Activated CD4-positive, alpha-beta T cell treated with anti-CD3 and anti-CD28 coated beads for 36 hours (primary cell): ENCODE measurements around the gene DENND4C. TPM values are rescaled to one million over a fixed set of nuclear protein-coding genes. Genes with fewer than 3 reads are reported as not detected.
"Not testable (repeated sequence)": the region's sequence is repeated elsewhere in the genome, so short reads cannot be mapped to it uniquely, and the experiment has no call there.

Experiments
- ATAC-seq: fragments of 200-7000 bp; cut with Tn5 transposase; one replicate; pipeline ENCODE4 v1.10.0; 2021; ENCODE audit warnings: mild to moderate bottlenecking, moderate library complexity
- CTCF ChIA-PET: fragments of 350-600 bp; sonication (Branson Sonifier 250); formaldehyde crosslinking; loops from one replicate; lab custom pipeline; 2021; ENCODE audit warnings: antibody characterized with exemption; lab: Charles Lee
- POLR2A ChIA-PET: fragments of 350-600 bp; sonication (Branson Sonifier 250); formaldehyde crosslinking; loops from one replicate; lab custom pipeline; 2021; ENCODE audit warnings: antibody characterized with exemption, inconsistent platforms; lab: Charles Lee
- DNase-seq: peaks from one replicate; pipeline ENCODE4 v3.0.0-alpha.2; 2020
- H3K27ac Mint-ChIP-seq: one replicate; pipeline ENCODE4 v1.8.0; 2021; ENCODE audit warnings: mixed read lengths
- H3K27me3 Mint-ChIP-seq: one replicate; pipeline ENCODE4 v1.8.0; 2021; ENCODE audit warnings: mixed read lengths
- H3K36me3 Mint-ChIP-seq: one replicate; pipeline ENCODE4 v1.8.0; 2021; ENCODE audit warnings: low read depth, mixed read lengths
- H3K4me1 Mint-ChIP-seq: one replicate; pipeline ENCODE4 v1.8.0; 2021; ENCODE audit warnings: mixed read lengths
- H3K4me3 Mint-ChIP-seq: one replicate; pipeline ENCODE4 v1.8.0; 2021; ENCODE audit warnings: mild to moderate bottlenecking, moderate library complexity, mixed read lengths
- H3K9me3 Mint-ChIP-seq: one replicate; pipeline ENCODE4 v1.8.0; 2021; ENCODE audit warnings: low read depth, mixed read lengths
- intact Hi-C, 2 experiments: fragments of 100-400 bp; cut with DNase I in 1 of 2; cut with micrococcal nuclease in 1 of 2; formaldehyde crosslinking; loops; one replicate each; pipeline versions ENCODE4 v1.14.2 to v1.15.1; 2022 to 2024; cut with DNase I, micrococcal nuclease
- total RNA-seq, 2 experiments: library from RNA; stranded (reverse); gene quantifications; one replicate each; pipeline ENCODE4 v1.2.3, GENCODE V29; 2021

The DENND4C gene
- 10 to 100 TPM; 17.2 to 22.2 TPM for total RNA-seq

DNA sequence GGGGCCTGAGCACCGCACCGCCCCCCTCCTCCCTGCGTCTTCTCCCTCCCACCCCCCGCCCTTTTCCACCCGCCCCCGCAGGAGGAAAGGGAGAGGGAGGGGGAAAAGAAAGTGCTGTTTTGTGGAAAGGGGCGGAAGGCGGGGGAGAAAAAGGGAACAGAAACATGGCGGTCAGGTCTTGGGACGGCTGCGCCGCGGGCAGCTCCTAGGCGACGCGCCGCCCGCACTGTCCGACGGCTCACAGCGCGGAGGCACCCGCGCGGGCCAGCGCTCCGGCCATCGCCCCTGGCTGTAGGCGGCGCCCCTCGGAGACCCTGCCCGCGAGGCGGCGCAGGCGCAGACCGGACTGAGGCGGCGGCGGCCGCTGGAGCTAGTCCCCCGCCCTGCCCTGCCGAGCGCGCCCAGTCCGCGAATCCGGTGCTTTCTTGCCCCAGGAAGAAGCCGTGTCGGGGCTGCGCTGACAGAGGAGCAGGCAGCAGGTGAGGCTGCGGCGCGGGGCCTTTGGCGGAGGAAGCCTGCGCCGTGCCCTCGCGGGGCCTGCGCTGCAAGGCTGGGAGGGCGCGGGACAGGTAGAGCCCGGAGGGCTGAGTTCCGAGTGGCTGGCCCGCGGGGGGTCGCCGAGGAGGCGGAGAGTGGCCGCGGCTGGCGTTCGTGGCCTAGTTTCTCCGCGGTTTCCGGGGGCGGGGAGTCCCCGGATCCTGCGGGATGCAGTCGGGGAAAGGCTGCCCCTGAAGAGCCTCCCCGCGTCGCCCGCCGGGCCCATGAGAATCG lies at the start of gene DENND4C:
DENND4C (plus strand) TSS at position 339 of the 771 bp plus-strand sequence. CDS start 45,482 bp downstream, outside the sequence.
- POLR2A ChIA-PET = interaction anchor here (0.8 to 1.2 kb wide), 2 partner anchors 47 to 180 kb away, joined by 3 to 4 read pairs; no protein-coding TSS in a partner anchor
- Mint-ChIP-seq H3K4me3 (no peak within 1 kb of the TSS), H3K4me1 (peaks cover 14% of the 10 kb centered on the region), H3K27me3 (no peaks in the 10 kb centered on the region), H3K27ac (peak within 1 kb of the TSS; percentile 58), H3K9me3 (no peaks in the 10 kb centered on the region), H3K36me3 (no peaks in the 10 kb centered on the region)
- ATAC-seq = peak; percentile 81
- peak; percentile 87 for DNase-seq
- intact Hi-C loops = loop anchor here (1.0 to 10.0 kb wide), 12 partner anchors 46 to 764 kb away; partner anchors contain the start of genes HAUS6 (in 2 of the 2), RPS6 (in 2 of the 2), RRAGA (in 2 of the 2) and PLIN2 (in 1 of the 2)
- CTCF ChIA-PET = interaction anchor here (0.7 to 1.2 kb wide), 6 partner anchors 13 to 104 kb away, joined by 3 to 5 read pairs (median 4); no protein-coding TSS in a partner anchor

- DNase-seq = no peak
- H3K4me1 Mint-ChIP-seq = peaks cover 21% of the 10 kb centered on the region
- no peaks in the 10 kb centered on the region for H3K9me3 Mint-ChIP-seq
- intact Hi-C loops = loop anchor here in 1 of 2 experiments (5.0 kb wide), 1 partner anchor 276 kb away; no protein-coding TSS in a partner anchor
- H3K27me3 Mint-ChIP-seq = no peaks in the 10 kb centered on the region
- POLR2A ChIA-PET = no interaction called here
- CTCF ChIA-PET = no interaction called here
- no peak overlapping the region for H3K27ac Mint-ChIP-seq
- no peaks in the 10 kb centered on the region for H3K36me3 Mint-ChIP-seq
- H3K4me3 Mint-ChIP-seq = no peak overlapping the region
- ATAC-seq = no peak
These were observed 49.5 kb upstream of the DENND4C start for GRCh38 chr9:19180991-19181390.

DNA sequence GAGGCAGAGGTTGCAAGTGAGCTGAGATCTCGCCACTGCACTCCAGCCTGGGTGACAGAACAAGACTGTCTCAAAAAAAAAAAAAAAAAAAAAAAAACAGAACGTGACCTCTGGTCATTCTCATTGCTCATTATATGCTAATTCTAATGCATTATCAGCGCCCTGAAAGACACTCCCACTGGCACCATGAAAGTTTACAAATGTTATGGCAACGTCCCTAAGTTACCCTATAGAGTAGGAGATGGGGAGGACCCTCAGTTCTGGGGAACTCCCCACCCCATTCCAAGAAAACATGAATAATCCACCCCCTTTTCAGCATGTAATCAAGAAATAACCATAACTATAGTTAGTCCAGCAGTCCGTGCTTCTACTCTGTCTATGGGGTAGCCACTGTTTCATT lies 48.9 kb upstream of the DENND4C start:
- no peak for DNase-seq

DNA sequence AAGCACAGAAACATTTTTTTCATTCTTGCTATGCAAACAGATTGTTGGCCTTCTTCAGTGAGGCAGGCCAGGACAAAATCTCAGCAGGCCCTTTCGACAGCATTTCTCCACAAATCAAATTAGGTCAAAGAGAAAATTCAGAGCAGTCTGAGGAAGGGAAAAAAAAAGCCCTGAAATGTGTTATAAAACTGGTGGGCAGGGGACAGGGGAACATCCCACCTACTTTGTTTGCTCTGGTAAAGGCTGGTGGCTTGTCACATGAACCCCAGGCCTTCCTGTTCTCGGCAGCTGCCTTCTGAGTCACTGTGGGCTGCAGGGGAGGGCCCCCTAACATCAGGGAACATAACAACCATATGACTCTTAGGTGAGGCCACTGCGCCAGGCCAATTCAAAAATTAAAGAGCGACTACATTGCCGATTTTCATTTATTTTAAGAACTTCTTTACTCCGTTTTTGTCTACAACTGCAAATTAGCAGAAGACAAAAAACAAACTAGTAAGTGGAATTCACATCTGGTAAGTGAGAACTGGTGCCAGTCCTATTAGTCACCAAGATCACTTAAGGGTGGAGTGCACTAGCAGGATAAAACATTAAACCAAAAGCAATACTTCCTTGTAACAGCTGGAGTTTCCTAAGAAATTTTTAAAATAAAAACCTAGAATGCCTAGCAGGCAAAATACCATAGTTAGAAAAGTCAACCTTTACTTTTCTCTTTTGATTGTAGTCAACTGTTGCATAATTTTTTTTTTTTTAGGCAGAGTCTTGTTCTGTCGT lies 46.2 kb upstream of the DENND4C start:
- intact Hi-C loops = loop anchor here (1.0 to 5.0 kb wide), 10 partner anchors 23 to 273 kb away; partner anchors contain the start of genes DENND4C (in 2 of the 2), PLIN2 (in 2 of the 2), RPS6 (in 2 of the 2) and HAUS6 (in 1 of the 2)
- Mint-ChIP-seq H3K27ac (peak overlapping the region; percentile 91), H3K4me1 (peaks cover 21% of the 10 kb centered on the region), H3K36me3 (no peaks in the 10 kb centered on the region), H3K9me3 (no peaks in the 10 kb centered on the region), H3K4me3 (peak overlapping the region; percentile 56), H3K27me3 (no peaks in the 10 kb centered on the region)
- DNase-seq (peak; percentile 91), ATAC-seq (peak; percentile 99)
- ChIA-PET CTCF (interaction anchor here (0.5 to 3.4 kb wide), 9 partner anchors 10 to 1470 kb away, joined by 3 to 14 read pairs (median 5); partner anchors contain the start of genes DENND4C and RRAGA), POLR2A (interaction anchor here (0.6 to 1.7 kb wide), 5 partner anchors 10 to 1846 kb away, joined by 3 to 13 read pairs (median 4); partner anchors contain the start of gene DENND4C)

More for the DNA sequence above, 48.9 kb upstream of the DENND4C start:
- no peak for ATAC-seq
- ChIA-PET POLR2A (no interaction called here), CTCF (no interaction called here)
- Mint-ChIP-seq H3K4me1 (peaks cover 21% of the 10 kb centered on the region), H3K27me3 (no peaks in the 10 kb centered on the region), H3K36me3 (no peaks in the 10 kb centered on the region), H3K4me3 (no peak overlapping the region), H3K9me3 (no peaks in the 10 kb centered on the region), H3K27ac (no peak overlapping the region)
- intact Hi-C loops = loop anchor here in 1 of 2 experiments (5.0 kb wide), 1 partner anchor 276 kb away; no protein-coding TSS in a partner anchor

DNA sequence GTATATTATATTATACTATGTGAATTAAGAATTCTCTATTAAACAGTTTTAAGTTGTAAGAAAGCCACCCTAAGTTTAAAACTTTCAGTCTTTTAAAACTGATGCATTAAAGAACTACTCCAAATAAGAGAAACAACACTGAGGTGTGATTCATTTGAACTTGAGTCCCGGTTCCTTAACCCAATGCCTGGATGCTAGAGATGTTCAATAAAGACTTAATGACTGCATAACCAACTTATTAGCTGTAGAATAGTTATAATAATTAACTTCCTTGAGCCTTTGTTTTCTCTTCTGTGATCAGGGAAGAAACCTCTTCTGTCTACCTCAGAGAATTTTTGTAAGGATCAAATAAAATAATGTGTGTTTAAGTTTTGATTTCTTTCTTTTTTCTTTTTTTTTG lies 45.3 kb upstream of the DENND4C start:
- DNase-seq = no peak
- Mint-ChIP-seq H3K27me3 (no peaks in the 10 kb centered on the region), H3K4me1 (peaks cover 21% of the 10 kb centered on the region), H3K4me3 (no peak overlapping the region), H3K36me3 (no peaks in the 10 kb centered on the region), H3K27ac (no peak overlapping the region), H3K9me3 (no peaks in the 10 kb centered on the region)
- POLR2A ChIA-PET = interaction anchor here (0.6 kb wide), 1 partner anchor 1845 kb away, joined by 3 read pairs; no protein-coding TSS in a partner anchor
- ATAC-seq = no peak
- intact Hi-C loops = loop anchor here in 1 of 2 experiments (2.0 kb wide), 1 partner anchor 58 kb away; the partner anchor contains the start of gene PLIN2
- CTCF ChIA-PET = interaction anchor here (0.6 to 3.4 kb wide), 4 partner anchors 8 to 61 kb away, joined by 3 to 14 read pairs (median 4); partner anchors contain the start of gene DENND4C

- Mint-ChIP-seq H3K4me3 (no peak overlapping the region), H3K9me3 (no peaks in the 10 kb centered on the region), H3K27me3 (no peaks in the 10 kb centered on the region), H3K4me1 (peaks cover 21% of the 10 kb centered on the region), H3K36me3 (no peaks in the 10 kb centered on the region), H3K27ac (peak overlapping the region; percentile 26)
- intact Hi-C loops = no loop called here
- ChIA-PET CTCF (interaction anchor here (0.7 to 3.4 kb wide), 2 partner anchors 12 to 76 kb away, joined by 3 to 14 read pairs; no protein-coding TSS in a partner anchor), POLR2A (no interaction called here)
- ATAC-seq (no peak), DNase-seq (no peak)
These were observed 44.3 kb upstream of the DENND4C start for GRCh38 chr9:19186232-19186631.

DNA sequence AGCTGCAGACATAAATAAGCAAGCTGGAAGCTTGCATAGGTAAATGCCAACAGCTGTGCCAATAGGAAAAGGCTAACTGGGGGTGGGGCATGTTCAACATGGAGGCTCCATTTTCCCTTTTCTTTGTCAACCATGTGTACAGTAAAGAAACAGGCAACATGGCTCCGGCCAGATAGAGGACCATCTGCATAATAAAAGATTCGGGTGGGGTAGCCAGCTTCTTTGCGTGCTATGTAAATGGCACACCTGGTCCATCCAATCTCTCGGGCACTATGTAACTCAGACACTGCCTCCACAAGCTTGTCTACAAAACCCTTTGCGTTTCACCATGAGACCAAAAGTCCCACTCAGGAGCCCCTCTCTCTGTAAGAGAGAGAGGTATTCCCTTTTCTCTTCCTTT lies 41.7 kb upstream of the DENND4C start:
- Mint-ChIP-seq H3K27ac (no peak overlapping the region), H3K4me3 (no peak overlapping the region), H3K36me3 (no peaks in the 10 kb centered on the region), H3K27me3 (peaks cover 1% of the 10 kb centered on the region), H3K9me3 (no peaks in the 10 kb centered on the region), H3K4me1 (peaks cover 11% of the 10 kb centered on the region)
- intact Hi-C loops = no loop called here
- ATAC-seq (no peak), DNase-seq (no peak)
- POLR2A ChIA-PET = no interaction called here
- CTCF ChIA-PET = interaction anchor here (0.5 to 1.0 kb wide), 5 partner anchors 14 to 272 kb away, joined by 3 to 5 read pairs (median 3); no protein-coding TSS in a partner anchor

DNA sequence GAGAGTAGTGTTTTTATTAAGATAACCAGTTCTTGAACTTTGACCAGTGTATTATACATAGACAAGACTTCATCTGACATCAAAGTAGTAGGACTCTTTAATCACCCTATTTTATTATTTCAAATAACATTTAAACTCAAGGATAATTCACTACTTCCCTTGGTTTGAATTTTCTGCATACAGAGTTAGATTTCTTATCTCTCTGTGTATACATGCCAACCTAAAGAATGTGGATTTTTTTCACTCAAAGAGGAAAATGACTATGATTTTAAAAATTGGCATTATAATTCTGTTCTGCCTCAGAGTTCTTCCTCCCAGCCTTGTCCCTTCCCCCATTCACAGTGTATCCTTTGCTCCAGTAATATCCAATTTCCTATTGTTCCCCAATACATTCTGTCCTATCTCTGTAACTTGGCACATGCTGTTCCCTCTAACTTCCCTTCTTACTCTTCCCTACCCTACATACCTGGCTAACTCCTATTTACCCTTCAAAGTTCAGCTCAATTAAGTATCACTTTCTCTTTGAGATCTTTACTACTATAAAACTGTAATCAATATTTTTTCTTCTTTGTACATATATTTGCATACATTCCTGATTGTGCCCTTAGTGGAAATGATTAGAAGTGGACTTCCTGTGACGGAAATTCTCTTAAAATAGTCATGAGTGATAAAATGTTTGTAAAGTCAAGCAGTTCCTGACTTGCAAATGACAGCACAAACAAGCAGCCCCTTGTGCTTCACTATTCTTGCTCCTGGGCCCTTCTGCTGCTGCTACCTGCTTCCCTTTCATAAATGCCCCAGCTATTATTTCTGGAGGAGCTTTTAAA lies 38.1 kb upstream of the DENND4C start:
- no peak overlapping the region for H3K4me3 Mint-ChIP-seq
- H3K9me3 Mint-ChIP-seq = no peaks in the 10 kb centered on the region
- intact Hi-C loops = no loop called here
- ChIA-PET POLR2A (interaction anchor here (0.6 kb wide), 1 partner anchor 120 kb away, joined by 5 read pairs; no protein-coding TSS in a partner anchor), CTCF (no interaction called here)
- no peak overlapping the region for H3K27ac Mint-ChIP-seq
- no peaks in the 10 kb centered on the region for H3K4me1 Mint-ChIP-seq
- DNase-seq (no peak), ATAC-seq (no peak)
- H3K27me3 Mint-ChIP-seq = peaks cover 2% of the 10 kb centered on the region
- H3K36me3 Mint-ChIP-seq = no peaks in the 10 kb centered on the region

- POLR2A ChIA-PET = interaction anchor here (0.6 kb wide), 1 partner anchor 121 kb away, joined by 5 read pairs; no protein-coding TSS in a partner anchor
- Mint-ChIP-seq H3K9me3 (no peaks in the 10 kb centered on the region), H3K27ac (no peak overlapping the region), H3K36me3 (no peaks in the 10 kb centered on the region), H3K4me1 (no peaks in the 10 kb centered on the region), H3K27me3 (peaks cover 2% of the 10 kb centered on the region), H3K4me3 (no peak overlapping the region)
- intact Hi-C loops = no loop called here
- DNase-seq (no peak), ATAC-seq (no peak)
- CTCF ChIA-PET = no interaction called here
These were observed 37.5 kb upstream of the DENND4C start for GRCh38 chr9:19193029-19193324.

DNA sequence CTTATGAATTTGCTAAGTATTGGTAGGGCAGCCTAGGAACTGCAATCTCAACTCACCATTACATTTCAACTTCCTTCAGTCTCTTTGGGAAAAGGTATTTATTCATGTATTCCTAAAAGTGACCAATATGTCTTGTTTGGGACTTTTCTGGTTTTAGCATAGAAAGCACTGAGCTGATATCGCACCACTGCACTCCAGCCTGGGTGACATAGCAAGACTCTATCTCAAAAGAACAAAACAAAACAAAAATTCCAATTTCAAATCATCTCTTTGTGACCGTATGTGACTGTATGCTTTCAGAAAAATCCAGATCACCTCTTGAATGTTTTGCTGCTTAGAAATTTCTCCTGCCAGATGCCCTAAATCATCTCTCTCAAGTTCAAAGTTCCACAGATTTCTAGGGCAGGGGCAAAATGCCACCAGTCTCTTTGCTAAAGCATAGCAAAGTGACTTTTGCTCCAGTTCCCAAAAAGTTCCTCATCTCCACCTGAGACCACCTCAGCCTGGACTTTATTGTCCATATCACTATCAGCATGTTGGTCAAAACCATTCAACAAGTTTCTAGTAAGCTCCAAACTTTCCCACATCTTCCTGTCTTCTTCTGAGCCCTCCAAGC lies 37.0 kb upstream of the DENND4C start:
- H3K4me1 Mint-ChIP-seq, H3K4me3 Mint-ChIP-seq, H3K27ac Mint-ChIP-seq, H3K9me3 Mint-ChIP-seq, H3K36me3 Mint-ChIP-seq, ATAC-seq, H3K27me3 Mint-ChIP-seq, DNase-seq, POLR2A ChIA-PET, CTCF ChIA-PET, intact Hi-C loops: not testable (repeated sequence)
